GM18868 (cell line): Measurements from ENCODE around the gene KLHL26.
"Not testable (repeated sequence)": the region's sequence is repeated elsewhere in the genome, so short reads cannot be mapped to it uniquely, and the experiment has no call there.

Experiments used
- ATAC-seq: cut with Tn5 transposase; IDR thresholded peaks from one replicate; pipeline ENCODE4 v1.9.1; 2021; ENCODE audit warnings: mild to moderate bottlenecking, moderate library complexity; ENCODE audit not compliant: unreplicated experiment

Gene KLHL26

GRCh38 chr19:18662972-18663732 is 26.3 kb downstream of the KLHL26 start:
- no peak for ATAC-seq

GRCh38 chr19:18663940-18664530 is 27.2 kb downstream of the KLHL26 start:
- no peak for ATAC-seq

GRCh38 chr19:18665771-18666202 is 29.0 kb downstream of the KLHL26 start:
- ATAC-seq = no peak

GRCh38 chr19:18666317-18666716 is 29.5 kb downstream of the KLHL26 start:
- no peak for ATAC-seq

- ATAC-seq = no peak
These were observed 30.0 kb downstream of the KLHL26 start for GRCh38 chr19:18666784-18667183.

GRCh38 chr19:18667531-18668251 is 30.9 kb downstream of the KLHL26 start:
- ATAC-seq = no peak

- ATAC-seq = no peak
These were observed 31.4 kb downstream of the KLHL26 start for GRCh38 chr19:18668252-18668631.

- ATAC-seq = no peak
These were observed 32.1 kb downstream of the KLHL26 start for GRCh38 chr19:18668744-18669523.

GRCh38 chr19:18669524-18669817 is 32.6 kb downstream of the KLHL26 start:
- ATAC-seq = no peak

GRCh38 chr19:18669883-18670282 is 33.1 kb downstream of the KLHL26 start:
- no peak for ATAC-seq

- ATAC-seq = no peak
These were observed 33.5 kb downstream of the KLHL26 start for GRCh38 chr19:18670312-18670711.

- ATAC-seq = no peak
These were observed 34.6 kb downstream of the KLHL26 start for GRCh38 chr19:18671303-18672043.

GRCh38 chr19:18672044-18672451 is 35.2 kb downstream of the KLHL26 start:
- no peak for ATAC-seq

GRCh38 chr19:18672606-18673337 is 35.9 kb downstream of the KLHL26 start:
- ATAC-seq = no peak

GRCh38 chr19:18674616-18675015 is 37.8 kb downstream of the KLHL26 start:
- ATAC-seq = no peak

- ATAC-seq = no peak
These were observed 39.0 kb downstream of the KLHL26 start for GRCh38 chr19:18675779-18676178.

GRCh38 chr19:18676692-18677091 is 39.9 kb downstream of the KLHL26 start:
- ATAC-seq = no peak

GRCh38 chr19:18677156-18677555 is 40.3 kb downstream of the KLHL26 start:
- ATAC-seq = no peak

- not testable (repeated sequence) for ATAC-seq
These were observed 43.3 kb downstream of the KLHL26 start for GRCh38 chr19:18680148-18680547.

GRCh38 chr19:18682807-18683108 is 45.9 kb downstream of the KLHL26 start:
- no peak for ATAC-seq
